Suprapubic skin (tissue), 4 donors: Measurements from ENCODE around the gene CD164.

Experiments used
- POLR2A ChIP-seq, 2 donors: fragments of 450-650 bp; IDR thresholded peaks; one replicate each; pipeline ENCODE4 v1.6.1; 2017; ENCODE audit warnings: antibody characterized with exemption in 2 of 2, mild to moderate bottlenecking in 2 of 2, moderate library complexity in 2 of 2
- POLR2AphosphoS5 ChIP-seq, 3 donors: sonication (generic); formaldehyde crosslinking; IDR thresholded peaks; one replicate each; pipeline ENCODE4 v1.6.1; 2017; ENCODE audit warnings: antibody characterized with exemption in 3 of 3

DNA sequence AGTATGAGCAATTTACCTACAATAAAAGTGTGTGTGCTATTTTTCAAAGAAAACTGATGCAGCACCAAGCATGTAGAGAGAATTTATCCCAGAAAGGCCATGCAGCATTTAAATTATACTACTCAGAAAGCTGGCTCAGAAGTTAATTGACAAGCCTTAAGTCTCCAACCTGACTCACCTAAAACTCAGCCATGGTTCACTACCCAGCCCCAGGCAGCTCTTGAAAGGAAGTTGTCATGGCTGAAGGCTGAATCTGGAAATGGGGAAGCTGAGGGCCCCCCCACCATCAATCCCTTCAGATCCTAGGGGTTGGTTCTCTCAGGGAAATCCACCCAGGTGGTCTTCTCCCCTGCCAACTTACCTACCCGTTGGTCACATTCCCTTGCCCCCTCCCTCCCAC is 38.5 kb upstream of the CD164 start:
- no peak for TF ChIP-seq POLR2A (IDR thresholded peaks at IDR 0.05)
- no peak for TF ChIP-seq POLR2AphosphoS5 (IDR thresholded peaks at IDR 0.05)
